Tibial nerve (tissue), 4 donors: ENCODE results near the gene TMEM43.

Experiments used
- CTCF ChIP-seq, 5 experiments: fragments of 200-600 bp in 3 of 5; fragments of 450-650 bp in 2 of 5; sonication (generic) in 3 of 5; IDR thresholded peaks; one replicate each; pipeline ENCODE4 v1.5.1; 2016 to 2019; ENCODE audit warnings: antibody characterized with exemption in 5 of 5, mild to moderate bottlenecking in 3 of 5, moderate library complexity in 2 of 5
- EP300 ChIP-seq, 2 donors: sonication (generic); formaldehyde crosslinking; IDR thresholded peaks; one replicate each; pipeline ENCODE4 v1.6.1; 2017; ENCODE audit warnings: antibody characterized with exemption in 2 of 2, mild to moderate bottlenecking in 1 of 2
- POLR2A ChIP-seq, 2 donors: fragments of 450-650 bp; IDR thresholded peaks; one replicate each; pipeline ENCODE4 v1.6.1; 2017; ENCODE audit warnings: antibody characterized with exemption in 2 of 2, mild to moderate bottlenecking in 2 of 2, moderate library complexity in 2 of 2

GRCh38 chr3:14162178-14162577 is 37.3 kb downstream of the TMEM43 start:
- TF ChIP-seq CTCF (IDR thresholded peaks at IDR 0.05), result no peak
- no peak for TF ChIP-seq POLR2A (IDR thresholded peaks at IDR 0.05)
- TF ChIP-seq EP300 (IDR thresholded peaks at IDR 0.05), result no peak
